Mucosa of descending colon (tissue), 3 donors: Measurements from ENCODE around the gene ATP4B. TPM values are rescaled to one million over a fixed set of nuclear protein-coding genes. Genes with fewer than 3 reads are reported as not detected.

Source experiments
- ATAC-seq: fragments of 200-7000 bp; cut with Tn5 transposase; one replicate; pipeline ENCODE4 v1.9.1; 2020; ENCODE audit warnings: mild to moderate bottlenecking, moderate library complexity
- DNase-seq, 3 donors: peaks; one replicate each; pipeline ENCODE4 v3.0.0-alpha.2; 2020
- H3K36me3 ChIP-seq: fragments of 200-600 bp; one replicate; pipeline ENCODE4 v1.8.0; 2021; ENCODE audit warnings: low read depth, mild to moderate bottlenecking
- H3K4me1 ChIP-seq: fragments of 200-600 bp; one replicate; pipeline ENCODE4 v1.8.0; 2021; ENCODE audit warnings: low read depth, mild to moderate bottlenecking
- H3K4me3 ChIP-seq: fragments of 200-600 bp; one replicate; pipeline ENCODE4 v1.8.0; 2021; ENCODE audit warnings: mild to moderate bottlenecking
- H3K9me3 ChIP-seq: fragments of 200-600 bp; one replicate; pipeline ENCODE4 v1.8.0; 2021; ENCODE audit warnings: mild to moderate bottlenecking
- intact Hi-C, 2 donors: fragments of 100-400 bp; cut with DNase I in 1 of 2; cut with micrococcal nuclease in 1 of 2; formaldehyde crosslinking; loops; one replicate each; pipeline versions ENCODE4 v1.11.0 to v1.11.1; 2022; cut with DNase I, micrococcal nuclease
- total RNA-seq, 3 donors: library from RNA; stranded (reverse); fragmentation: NEBNext Ultra II Directional in 2 of 3; extraction: Animal tissue kit (Norgen Biotek cat#: 25700) in 2 of 3; gene quantifications; one replicate each; pipeline versions ENCODE4 v1.2.1 to v1.2.4, GENCODE V29; 2021 to 2023
- TF ChIP-seq, protein P1 (sequence below): fragments of 200-600 bp; IDR thresholded peaks from one replicate; pipeline ENCODE4 v1.8.0; 2022; ENCODE audit warnings: antibody characterized with exemption, mild to moderate bottlenecking
- donor health status: DM: no; HTN: no; CAD: no; lungs with moderate emphysema.
- donor health status: DM: no; HTN: no; CAD: no.
- donor health status: DM: no; HTN: yes; CAD: no.

ATP4B gene
- total RNA-seq, 3 donors from 2014 or later: 0.19 TPM; not detected in 2

GRCh38 chr13:113613789-113614379, 44.1 kb downstream of the ATP4B start:
- Histone ChIP-seq H3K36me3 (no peaks in the 10 kb centered on the region), H3K4me1 (no peaks in the 10 kb centered on the region), H3K4me3 (no peak overlapping the region), H3K9me3 (no peaks in the 10 kb centered on the region)
- intact Hi-C loops: no loop called here
- ATAC-seq (no peak), DNase-seq (no peak)
- TF ChIP-seq, protein P1, sequence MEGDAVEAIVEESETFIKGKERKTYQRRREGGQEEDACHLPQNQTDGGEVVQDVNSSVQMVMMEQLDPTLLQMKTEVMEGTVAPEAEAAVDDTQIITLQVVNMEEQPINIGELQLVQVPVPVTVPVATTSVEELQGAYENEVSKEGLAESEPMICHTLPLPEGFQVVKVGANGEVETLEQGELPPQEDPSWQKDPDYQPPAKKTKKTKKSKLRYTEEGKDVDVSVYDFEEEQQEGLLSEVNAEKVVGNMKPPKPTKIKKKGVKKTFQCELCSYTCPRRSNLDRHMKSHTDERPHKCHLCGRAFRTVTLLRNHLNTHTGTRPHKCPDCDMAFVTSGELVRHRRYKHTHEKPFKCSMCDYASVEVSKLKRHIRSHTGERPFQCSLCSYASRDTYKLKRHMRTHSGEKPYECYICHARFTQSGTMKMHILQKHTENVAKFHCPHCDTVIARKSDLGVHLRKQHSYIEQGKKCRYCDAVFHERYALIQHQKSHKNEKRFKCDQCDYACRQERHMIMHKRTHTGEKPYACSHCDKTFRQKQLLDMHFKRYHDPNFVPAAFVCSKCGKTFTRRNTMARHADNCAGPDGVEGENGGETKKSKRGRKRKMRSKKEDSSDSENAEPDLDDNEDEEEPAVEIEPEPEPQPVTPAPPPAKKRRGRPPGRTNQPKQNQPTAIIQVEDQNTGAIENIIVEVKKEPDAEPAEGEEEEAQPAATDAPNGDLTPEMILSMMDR: no peak

GRCh38 chr13:113612607-113613006, 45.4 kb downstream of the ATP4B start:
- ATAC-seq: no peak
- H3K9me3 ChIP-seq: no peaks in the 10 kb centered on the region
- TF ChIP-seq, protein P1: no peak
- no peaks in the 10 kb centered on the region for H3K4me1 ChIP-seq
- no peak for DNase-seq
- no peaks in the 10 kb centered on the region for H3K36me3 ChIP-seq
- intact Hi-C loops: no loop called here
- H3K4me3 ChIP-seq: no peak overlapping the region

GRCh38 chr13:113611996-113612395, 46.0 kb downstream of the ATP4B start:
- intact Hi-C loops: no loop called here
- TF ChIP-seq, protein P1: no peak
- ATAC-seq (no peak), DNase-seq (no peak)
- Histone ChIP-seq H3K4me3 (no peak overlapping the region), H3K36me3 (no peaks in the 10 kb centered on the region), H3K4me1 (no peaks in the 10 kb centered on the region), H3K9me3 (no peaks in the 10 kb centered on the region)

DNA sequence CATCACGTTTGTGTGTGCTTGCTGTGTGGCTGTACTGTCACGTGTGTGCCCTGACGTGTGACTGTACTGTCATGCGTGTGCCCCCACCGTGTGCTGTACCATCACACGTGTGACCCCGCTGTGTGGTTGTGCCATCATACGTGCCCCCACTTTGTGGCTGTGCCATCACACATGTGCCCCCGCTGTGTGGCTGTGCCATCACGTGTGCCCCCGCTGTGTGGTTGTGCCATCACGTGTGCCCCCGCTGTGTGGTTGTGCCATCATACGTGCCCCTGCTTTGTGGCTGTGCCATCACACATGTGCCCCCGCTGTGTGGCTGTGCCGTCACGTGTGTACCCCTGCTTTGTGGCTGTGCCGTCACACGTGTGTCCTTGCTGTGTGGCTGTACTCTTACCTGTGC, 47.7 kb downstream of the ATP4B start:
- Histone ChIP-seq H3K9me3 (no peaks in the 10 kb centered on the region), H3K36me3 (no peaks in the 10 kb centered on the region), H3K4me1 (no peaks in the 10 kb centered on the region), H3K4me3 (no peak overlapping the region)
- no peak for ATAC-seq
- intact Hi-C loops: no loop called here
- DNase-seq: no peak
- TF ChIP-seq, protein P1: no peak

- DNase-seq (no peak), ATAC-seq (no peak)
- Histone ChIP-seq H3K4me1 (no peaks in the 10 kb centered on the region), H3K4me3 (no peak overlapping the region), H3K9me3 (no peaks in the 10 kb centered on the region), H3K36me3 (no peaks in the 10 kb centered on the region)
- TF ChIP-seq, protein P1: no peak
- intact Hi-C loops: no loop called here
Observed at GRCh38 chr13:113609616-113610015, 48.4 kb downstream of the ATP4B start.

DNA sequence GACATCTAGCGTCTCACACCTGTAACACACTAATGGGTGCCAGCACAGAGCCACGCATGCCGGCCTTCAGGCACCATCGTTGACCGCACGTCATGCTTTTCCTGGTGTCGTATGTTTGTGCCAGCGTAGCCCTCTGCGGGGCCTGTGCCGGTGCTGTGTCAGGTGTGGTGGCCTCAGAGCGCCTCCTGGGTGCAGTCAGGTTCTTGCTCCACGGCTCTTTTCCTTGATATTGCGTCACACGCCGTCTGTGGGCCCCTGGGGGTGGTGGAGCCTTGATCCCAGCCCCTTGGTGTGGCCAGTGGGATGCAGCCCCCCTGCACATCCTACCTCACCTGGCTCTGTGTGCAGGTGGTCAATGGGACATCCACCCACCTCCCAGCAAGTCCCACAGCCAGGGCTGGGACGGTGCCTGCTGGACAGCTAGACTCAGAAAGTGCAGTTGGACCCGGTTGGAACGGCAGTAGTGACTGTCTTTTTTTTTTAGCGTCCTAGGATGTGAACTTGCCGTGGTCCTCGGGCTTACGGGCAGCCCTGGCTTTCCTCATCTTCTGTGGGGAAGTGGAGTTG, 48.9 kb downstream of the ATP4B start:
- no peak overlapping the region for H3K4me3 ChIP-seq
- H3K9me3 ChIP-seq: no peaks in the 10 kb centered on the region
- ATAC-seq (no peak), DNase-seq (no peak)
- TF ChIP-seq, protein P1: no peak
- no peaks in the 10 kb centered on the region for H3K36me3 ChIP-seq
- intact Hi-C loops: no loop called here
- H3K4me1 ChIP-seq: no peaks in the 10 kb centered on the region
